HEK293T (cell line): ENCODE results near the gene FFAR3.

ENCODE experiments used
- ARNT ChIP-seq: fragments of 450-650 bp; IDR thresholded peaks from 2 replicates; pipeline ENCODE4 v1.6.1; 2017; ENCODE audit warnings: mild to moderate bottlenecking
- BHLHE40 ChIP-seq: fragments of 450-650 bp; IDR thresholded peaks from 2 replicates; pipeline ENCODE4 v1.6.1; 2016; ENCODE audit warnings: mild to moderate bottlenecking, moderate library complexity, borderline replicate concordance
- ELF4 ChIP-seq: fragments of 450-650 bp; IDR thresholded peaks from 2 replicates; pipeline ENCODE4 v1.6.1; 2017; ENCODE audit warnings: antibody characterized with exemption
- FOXK2 ChIP-seq: fragments of 450-650 bp; IDR thresholded peaks from 2 replicates; pipeline ENCODE4 v1.6.1; 2016; ENCODE audit warnings: mild to moderate bottlenecking
- FOXM1 ChIP-seq: fragments of 450-650 bp; IDR thresholded peaks from 2 replicates; pipeline ENCODE4 v1.6.1; 2017; ENCODE audit warnings: mild to moderate bottlenecking, borderline replicate concordance
- L3MBTL2 ChIP-seq: fragments of 450-650 bp; conservative IDR thresholded peaks from 2 replicates; pipeline ENCODE4 v1.6.1; 2016; ENCODE audit warnings: mild to moderate bottlenecking
- TARDBP ChIP-seq: fragments of 450-650 bp; IDR thresholded peaks from 2 replicates; pipeline ENCODE4 v1.6.1; 2016
- ZNF384 ChIP-seq: fragments of 450-650 bp; IDR thresholded peaks from 2 replicates; pipeline ENCODE4 v1.6.1; 2016
- TF ChIP-seq, protein P1 (sequence below): fragments of 450-650 bp; IDR thresholded peaks from 2 replicates; pipeline ENCODE4 v1.6.1; 2016

DNA sequence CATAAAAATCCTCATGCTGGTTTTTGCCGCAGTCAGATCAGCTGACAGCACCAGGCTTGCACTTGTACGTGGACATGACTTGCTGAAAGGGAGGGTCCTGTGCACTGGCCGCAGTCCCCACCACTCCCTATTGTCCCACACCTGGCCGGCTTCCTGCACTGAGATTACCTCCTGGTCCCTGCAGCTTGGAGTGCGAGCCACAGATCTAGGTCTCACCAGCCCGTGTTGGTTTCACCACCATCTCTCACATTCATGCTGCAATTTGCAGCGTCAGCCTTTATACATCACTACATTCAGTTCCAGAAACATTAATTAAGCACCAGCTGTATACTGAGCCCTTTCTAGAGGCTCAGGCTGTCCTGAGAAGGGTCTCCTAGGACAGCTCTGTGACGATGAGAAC, 44.2 kb upstream of the FFAR3 start:
- TF ChIP-seq ARNT = no peak
- no peak for TF ChIP-seq BHLHE40
- TF ChIP-seq L3MBTL2 = no peak
- TF ChIP-seq FOXK2 = no peak
- TF ChIP-seq, protein P1, sequence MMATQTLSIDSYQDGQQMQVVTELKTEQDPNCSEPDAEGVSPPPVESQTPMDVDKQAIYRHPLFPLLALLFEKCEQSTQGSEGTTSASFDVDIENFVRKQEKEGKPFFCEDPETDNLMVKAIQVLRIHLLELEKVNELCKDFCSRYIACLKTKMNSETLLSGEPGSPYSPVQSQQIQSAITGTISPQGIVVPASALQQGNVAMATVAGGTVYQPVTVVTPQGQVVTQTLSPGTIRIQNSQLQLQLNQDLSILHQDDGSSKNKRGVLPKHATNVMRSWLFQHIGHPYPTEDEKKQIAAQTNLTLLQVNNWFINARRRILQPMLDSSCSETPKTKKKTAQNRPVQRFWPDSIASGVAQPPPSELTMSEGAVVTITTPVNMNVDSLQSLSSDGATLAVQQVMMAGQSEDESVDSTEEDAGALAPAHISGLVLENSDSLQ = no peak
- no peak for TF ChIP-seq TARDBP
- no peak for TF ChIP-seq FOXM1
- TF ChIP-seq ELF4 = no peak
- no peak for TF ChIP-seq ZNF384
